HepG2 (cell line): ENCODE data around the gene PRR36. TPM values are rescaled to one million over a fixed set of nuclear protein-coding genes. Genes with fewer than 3 reads are reported as not detected.

Source experiments
- ATAC-seq: fragments of 200-7000 bp; cut with Tn5 transposase; 3 replicates; pipeline ENCODE4 v1.9.1; 2020; ENCODE audit warnings: mild to moderate bottlenecking, moderate library complexity
- BruUV-seq: library from RNA; stranded (reverse); fragments of 400-500 nt; replicated peaks from 2 replicates; lab custom pipeline; 2021; lab: Mats Ljungman, UMichigan
- CTCF ChIA-PET: fragments of 300-600 bp; formaldehyde crosslinking; extraction: SDS; loops from one replicate; lab custom pipeline; 2021; ENCODE audit warnings: low total read pairs, inconsistent platforms, low intra/inter-chr PET ratio; lab: Yijun Ruan, JAX
- POLR2A ChIA-PET: fragments of 350-600 bp; sonication (Branson Sonifier 250); formaldehyde crosslinking; loops from one replicate; lab custom pipeline; 2020; ENCODE audit warnings: antibody characterized with exemption, inconsistent platforms; lab: Yijun Ruan, JAX
- DNase-seq: peaks from one replicate; pipeline ENCODE4 v3.0.0-alpha.2; 2015; ENCODE audit warnings: low spot score
- FAIRE-seq: peaks from 3 replicates; lab custom pipeline; 2011; peaks lifted over from hg19 to GRCh38; lab: Jason Lieb, UNC
- H2AFZ ChIP-seq: one replicate; pipeline ENCODE4 v1.6.1; 2011; ENCODE audit warnings: low read length, inconsistent platforms
- H3K27ac ChIP-seq: fragments of 300-600 bp; 3 replicates; pipeline ENCODE4 v1.8.0; 2011; ENCODE audit warnings: mixed run types, mild to moderate bottlenecking, mixed read lengths, low read length, inconsistent platforms; ENCODE audit not compliant: insufficient read depth; ENCODE audit errors: extremely low read length
- H3K27me3 ChIP-seq, 2 experiments: fragments of 200-600 bp in 1 of 2; 2 replicates in 1 of 2; 3 replicates in 1 of 2; pipeline versions ENCODE4 v1.6.0 to v1.8.0; 2011; ENCODE audit warnings: low read length in 2 of 2, mild to moderate bottlenecking in 2 of 2, moderate library complexity in 2 of 2, inconsistent platforms in 1 of 2; ENCODE audit not compliant: insufficient read depth in 2 of 2, control insufficient read depth in 1 of 2
- H3K36me3 ChIP-seq, 2 experiments: fragments of 200-600 bp in 1 of 2; replicated peaks in 1 of 2; 2 replicates in 1 of 2; 3 replicates in 1 of 2; pipeline versions ENCODE4 v1.5.1 to v1.8.0; 2011; ENCODE audit warnings: low read length in 2 of 2, inconsistent platforms in 1 of 2; ENCODE audit not compliant: insufficient read depth in 2 of 2, control insufficient read depth in 1 of 2
- H3K4me1 ChIP-seq: 2 replicates; pipeline ENCODE4 v1.5.1; 2012; ENCODE audit warnings: low read length, inconsistent platforms; ENCODE audit not compliant: insufficient read depth
- H3K4me2 ChIP-seq: 2 replicates; pipeline ENCODE4 v1.6.0; 2011; ENCODE audit warnings: low read depth, low read length, inconsistent platforms
- H3K4me3 ChIP-seq, 3 experiments: fragments of 200-600 bp in 1 of 3; sonication (generic), shearing (Covaris generic) in 1 of 3; replicated peaks in 1 of 3; 2 replicates each; pipeline ENCODE4 v1.5.1; 2011 to 2016; ENCODE audit warnings: low read length in 3 of 3, inconsistent platforms in 2 of 3, low read depth in 2 of 3, mild to moderate bottlenecking in 2 of 3, control low read depth in 1 of 3, mixed read lengths in 1 of 3; ENCODE audit not compliant: insufficient read depth in 1 of 3
- H3K79me2 ChIP-seq: one replicate; pipeline ENCODE4 v1.6.1; 2011; ENCODE audit warnings: low read length, inconsistent platforms; ENCODE audit not compliant: insufficient read depth
- H3K9ac ChIP-seq: 2 replicates; pipeline ENCODE4 v1.6.0; 2011; ENCODE audit warnings: mild to moderate bottlenecking, low read depth, low read length, inconsistent platforms; ENCODE audit not compliant: insufficient read depth
- H3K9me3 ChIP-seq: 2 replicates; pipeline ENCODE4 v1.5.1; 2012; ENCODE audit warnings: mild to moderate bottlenecking, low read length
- H4K20me1 ChIP-seq: 2 replicates; pipeline ENCODE4 v1.6.0; 2011; ENCODE audit warnings: inconsistent platforms, mild to moderate bottlenecking, low read length, moderate library complexity; ENCODE audit not compliant: insufficient read depth
- GABPA ChIP-seq, 2 experiments: IDR thresholded peaks; 2 replicates each; pipeline ENCODE4 v1.6.1; 2011 to 2016; ENCODE audit warnings: low read depth in 2 of 2, low read length in 1 of 2, missing biosample characterization in 1 of 2, missing genetic modification characterization in 1 of 2
- KDM3A ChIP-seq: IDR thresholded peaks from 2 replicates; pipeline ENCODE4 v1.6.1; 2018; ENCODE audit warnings: low read depth, missing compliant biosample characterization
- SP4 ChIP-seq: sonication (generic); formaldehyde crosslinking; IDR thresholded peaks from 2 replicates; pipeline ENCODE4 v1.8.1; 2023; ENCODE audit warnings: mild to moderate bottlenecking, missing genetic modification reagents
- WIZ ChIP-seq: sonication (generic); formaldehyde crosslinking; IDR thresholded peaks from 2 replicates; pipeline ENCODE4 v1.5.1; 2020; ENCODE audit warnings: mild to moderate bottlenecking, missing genetic modification reagents
- WGBS: methylation state at CpG from one replicate; pipeline ENCODE4 v1.1.6; 2017; ENCODE audit warnings: low lambda C conversion rate; 5-methylcytosine and 5-hydroxymethylcytosine counted together
- in situ Hi-C: cut with HindIII; loops from 2 replicates; pipeline ENCODE4 v1.10.0; 2017; ENCODE audit warnings: low pct_unique_long_range_greater_than_20kb; ENCODE audit not compliant: extremely low pct_ligation_motif_present
- intact Hi-C: fragments of 100-400 bp; cut with micrococcal nuclease; formaldehyde crosslinking; loops from one replicate; pipeline ENCODE4 v1.10.0; 2022; ENCODE audit not compliant: unreplicated experiment
- polyA plus RNA-seq, 8 experiments: library from polyadenylated mRNA; depleted of rRNA in 3 of 8; stranded (reverse) in 7 of 8; unstranded in 1 of 8; fragments of >200 nt; fragmentation: Illumina TruSeq in 4 of 8; extraction: Trizol in 4 of 8; gene quantifications; 2 replicates each; pipeline versions ENCODE4 v1.2.1 to v1.2.3, GENCODE V29; 2011 to 2016; ENCODE audit warnings: low read depth in 4 of 8, missing spikeins in 1 of 8, mixed read lengths in 1 of 8; ENCODE audit not compliant: insufficient read depth in 1 of 8
- total RNA-seq, 5 experiments: library from RNA; depleted of rRNA; stranded (reverse); fragments of >200 nt; fragmentation: Illumina TruSeq; extraction: Trizol; gene quantifications; 2 replicates each; pipeline ENCODE4 v1.2.3, GENCODE V29; 2016; ENCODE audit warnings: low read depth in 1 of 5
- TF ChIP-seq, protein P1 (sequence below): sonication (generic); formaldehyde crosslinking; IDR thresholded peaks from 2 replicates; pipeline ENCODE4 v1.5.0; 2020; ENCODE audit warnings: mild to moderate bottlenecking, missing genetic modification reagents
- TF ChIP-seq, protein P2 (sequence below): sonication (generic); formaldehyde crosslinking; IDR thresholded peaks from 2 replicates; pipeline ENCODE4 v1.4.0; 2020; ENCODE audit warnings: missing genetic modification reagents, mild to moderate bottlenecking, borderline replicate concordance

PRR36 gene
- total and polyA plus RNA-seq, 2 of the 13 experiments (the other 11 are each of a cell fraction or from before 2014, with no cell fraction given): 0.07 to 0.17 TPM

GRCh38 chr19:7877249-7877836, 3.2 kb upstream of the PRR36 start:
- H3K27ac ChIP-seq: no peak overlapping the region
- in situ Hi-C loops: no loop called here
- peaks cover 39% of the 10 kb centered on the region for H3K4me1 ChIP-seq
- 55% methylated on average over 6 of the region's 6 CpGs for WGBS
- no peak for ATAC-seq
- H4K20me1 ChIP-seq: no peaks in the 10 kb centered on the region
- H2AFZ ChIP-seq: no peak overlapping the region
- ChIA-PET CTCF (no interaction called here), POLR2A (no interaction called here)
- FAIRE-seq: no peak
- H3K79me2 ChIP-seq: no peaks in the 10 kb centered on the region
- intact Hi-C loops: loop anchor here (10.0 kb wide), 1 partner anchor 1143 kb away; the partner anchor contains the start of genes GPR108 and TRIP10
- TF ChIP-seq, protein P1, sequence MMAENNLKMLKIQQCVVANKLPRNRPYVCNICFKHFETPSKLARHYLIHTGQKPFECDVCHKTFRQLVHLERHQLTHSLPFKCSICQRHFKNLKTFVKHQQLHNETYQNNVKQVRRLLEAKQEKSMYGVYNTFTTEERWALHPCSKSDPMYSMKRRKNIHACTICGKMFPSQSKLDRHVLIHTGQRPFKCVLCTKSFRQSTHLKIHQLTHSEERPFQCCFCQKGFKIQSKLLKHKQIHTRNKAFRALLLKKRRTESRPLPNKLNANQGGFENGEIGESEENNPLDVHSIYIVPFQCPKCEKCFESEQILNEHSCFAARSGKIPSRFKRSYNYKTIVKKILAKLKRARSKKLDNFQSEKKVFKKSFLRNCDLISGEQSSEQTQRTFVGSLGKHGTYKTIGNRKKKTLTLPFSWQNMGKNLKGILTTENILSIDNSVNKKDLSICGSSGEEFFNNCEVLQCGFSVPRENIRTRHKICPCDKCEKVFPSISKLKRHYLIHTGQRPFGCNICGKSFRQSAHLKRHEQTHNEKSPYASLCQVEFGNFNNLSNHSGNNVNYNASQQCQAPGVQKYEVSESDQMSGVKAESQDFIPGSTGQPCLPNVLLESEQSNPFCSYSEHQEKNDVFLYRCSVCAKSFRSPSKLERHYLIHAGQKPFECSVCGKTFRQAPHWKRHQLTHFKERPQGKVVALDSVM (CRISPR knock-in tag): 0 out of 2 replicates have a peak, but pooled peaks have one; percentile 41
- no peak for TF ChIP-seq SP4 (CRISPR knock-in tag)
- no peak overlapping the region for H3K4me3 ChIP-seq
- H3K4me2 ChIP-seq: no peak overlapping the region
- H3K9me3 ChIP-seq: no peaks in the 10 kb centered on the region
- DNase-seq: no peak
- BruUV-seq: no TSS peak
- no peaks in the 10 kb centered on the region for H3K36me3 ChIP-seq
- H3K27me3 ChIP-seq: peaks cover 0 to 4% of the 10 kb centered on the region in 2 experiments; a peak in 2 of 5 replicates
- no peak overlapping the region for H3K9ac ChIP-seq

DNA sequence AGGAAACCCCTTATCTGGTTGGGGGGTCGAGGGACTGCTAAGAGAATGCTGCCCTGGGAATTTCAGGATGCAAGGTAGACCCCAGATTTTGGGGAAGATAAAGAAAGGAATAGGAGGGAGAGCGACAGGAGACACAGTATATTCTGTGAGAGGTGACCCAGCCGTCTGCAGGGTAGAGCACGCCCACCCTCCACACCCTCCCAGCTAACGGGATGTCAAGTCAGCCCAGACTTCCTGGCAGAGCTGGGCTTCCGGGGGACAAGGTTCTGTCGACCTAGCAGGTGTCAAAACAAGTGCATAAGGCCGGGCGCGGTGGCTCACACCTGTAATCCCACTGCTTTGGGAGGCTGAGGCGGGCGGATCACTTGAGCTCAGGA, 695 bp upstream of the PRR36 start:
- no TSS peak for BruUV-seq
- ChIA-PET POLR2A (interaction anchor here (0.9 to 2.8 kb wide), 5 partner anchors 13 to 69 kb away, joined by 5 to 16 read pairs (median 5); partner anchors contain the start of genes LRRC8E, SNAPC2 and TIMM44), CTCF (no interaction called here)
- 27% methylated on average over 12 of the region's 12 CpGs for WGBS
- Histone ChIP-seq H2AFZ (no peak overlapping the region), H3K36me3 (no peaks in the 10 kb centered on the region), H3K9me3 (no peaks in the 10 kb centered on the region), H3K4me3 (peak overlapping the region; percentile 56 to 73 (median 59)), H3K27me3 (peaks cover 0 to 4% of the 10 kb centered on the region in 2 experiments; a peak in 1 of 5 replicates), H3K9ac (no peak overlapping the region), H3K79me2 (no peaks in the 10 kb centered on the region), H3K4me2 (peak overlapping the region; percentile 97), H4K20me1 (no peaks in the 10 kb centered on the region; the same call in 1 of the 2 replicates), H3K4me1 (peaks cover 56% of the 10 kb centered on the region), H3K27ac (no peak overlapping the region)
- ATAC-seq (no peak), FAIRE-seq (no peak), DNase-seq (no peak)
- intact Hi-C loops (loop anchor here (10.0 kb wide), 1 partner anchor 1140 kb away; the partner anchor contains the start of genes GPR108 and TRIP10), in situ Hi-C loops (no loop called here)
- peak; percentile 23; the same call in 1 of the 2 replicates for TF ChIP-seq KDM3A (CRISPR knock-in tag)
- TF ChIP-seq GABPA (IDR thresholded peaks at IDR 0.05; ENCODE audit: low read depth, low read length): no peak
- TF ChIP-seq GABPA (CRISPR knock-in tag; IDR thresholded peaks at IDR 0.05; ENCODE audit: low read depth): peak; percentile 30; the same call in 1 of the 2 replicates
- TF ChIP-seq, protein P2, sequence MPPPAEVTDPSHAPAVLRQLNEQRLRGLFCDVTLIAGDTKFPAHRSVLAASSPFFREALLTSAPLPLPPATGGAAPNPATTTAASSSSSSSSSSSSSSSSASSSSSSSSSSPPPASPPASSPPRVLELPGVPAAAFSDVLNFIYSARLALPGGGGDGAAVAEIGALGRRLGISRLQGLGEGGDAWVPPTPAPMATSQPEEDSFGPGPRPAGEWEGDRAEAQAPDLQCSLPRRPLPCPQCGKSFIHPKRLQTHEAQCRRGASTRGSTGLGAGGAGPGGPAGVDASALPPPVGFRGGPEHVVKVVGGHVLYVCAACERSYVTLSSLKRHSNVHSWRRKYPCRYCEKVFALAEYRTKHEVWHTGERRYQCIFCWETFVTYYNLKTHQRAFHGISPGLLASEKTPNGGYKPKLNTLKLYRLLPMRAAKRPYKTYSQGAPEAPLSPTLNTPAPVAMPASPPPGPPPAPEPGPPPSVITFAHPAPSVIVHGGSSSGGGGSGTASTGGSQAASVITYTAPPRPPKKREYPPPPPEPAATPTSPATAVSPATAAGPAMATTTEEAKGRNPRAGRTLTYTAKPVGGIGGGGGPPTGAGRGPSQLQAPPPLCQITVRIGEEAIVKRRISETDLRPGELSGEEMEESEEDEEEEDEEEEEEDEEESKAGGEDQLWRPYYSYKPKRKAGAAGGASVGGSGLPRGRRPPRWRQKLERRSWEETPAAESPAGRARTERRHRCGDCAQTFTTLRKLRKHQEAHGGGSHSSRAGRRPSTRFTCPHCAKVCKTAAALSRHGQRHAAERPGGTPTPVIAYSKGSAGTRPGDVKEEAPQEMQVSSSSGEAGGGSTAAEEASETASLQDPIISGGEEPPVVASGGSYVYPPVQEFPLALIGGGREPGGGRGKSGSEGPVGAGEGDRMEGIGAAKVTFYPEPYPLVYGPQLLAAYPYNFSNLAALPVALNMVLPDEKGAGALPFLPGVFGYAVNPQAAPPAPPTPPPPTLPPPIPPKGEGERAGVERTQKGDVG (CRISPR knock-in tag): 0 out of 2 replicates have a peak, but pooled peaks have one; percentile 31
- peak; percentile 68; the same call in 1 of the 2 replicates for TF ChIP-seq WIZ (CRISPR knock-in tag)
